ENCODE data around the gene MTAP.

Gene MTAP

DNA sequence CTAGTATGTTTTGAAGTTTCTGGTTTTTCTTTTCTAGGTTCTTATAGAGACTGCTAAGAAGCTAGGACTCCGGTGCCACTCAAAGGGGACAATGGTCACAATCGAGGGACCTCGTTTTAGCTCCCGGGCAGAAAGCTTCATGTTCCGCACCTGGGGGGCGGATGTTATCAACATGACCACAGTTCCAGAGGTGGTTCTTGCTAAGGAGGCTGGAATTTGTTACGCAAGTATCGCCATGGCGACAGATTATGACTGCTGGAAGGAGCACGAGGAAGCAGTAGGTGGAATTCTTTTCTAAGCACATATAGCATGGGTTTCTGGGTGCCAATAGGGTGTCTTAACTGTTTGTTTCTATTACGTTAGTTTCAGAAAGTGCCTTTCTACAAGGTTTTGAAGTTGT is 52.2 kb downstream of the MTAP start:
- TF ChIP-seq, protein P1, sequence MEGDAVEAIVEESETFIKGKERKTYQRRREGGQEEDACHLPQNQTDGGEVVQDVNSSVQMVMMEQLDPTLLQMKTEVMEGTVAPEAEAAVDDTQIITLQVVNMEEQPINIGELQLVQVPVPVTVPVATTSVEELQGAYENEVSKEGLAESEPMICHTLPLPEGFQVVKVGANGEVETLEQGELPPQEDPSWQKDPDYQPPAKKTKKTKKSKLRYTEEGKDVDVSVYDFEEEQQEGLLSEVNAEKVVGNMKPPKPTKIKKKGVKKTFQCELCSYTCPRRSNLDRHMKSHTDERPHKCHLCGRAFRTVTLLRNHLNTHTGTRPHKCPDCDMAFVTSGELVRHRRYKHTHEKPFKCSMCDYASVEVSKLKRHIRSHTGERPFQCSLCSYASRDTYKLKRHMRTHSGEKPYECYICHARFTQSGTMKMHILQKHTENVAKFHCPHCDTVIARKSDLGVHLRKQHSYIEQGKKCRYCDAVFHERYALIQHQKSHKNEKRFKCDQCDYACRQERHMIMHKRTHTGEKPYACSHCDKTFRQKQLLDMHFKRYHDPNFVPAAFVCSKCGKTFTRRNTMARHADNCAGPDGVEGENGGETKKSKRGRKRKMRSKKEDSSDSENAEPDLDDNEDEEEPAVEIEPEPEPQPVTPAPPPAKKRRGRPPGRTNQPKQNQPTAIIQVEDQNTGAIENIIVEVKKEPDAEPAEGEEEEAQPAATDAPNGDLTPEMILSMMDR (IDR thresholded peaks at IDR 0.05; ENCODE audit: low read length, missing control alignments), result no peak
- peak; percentile 76 for DNase-seq (ENCODE audit: low read depth)
- no peak overlapping the region for H3K4me3 ChIP-seq (replicated peaks; ENCODE audit: low read depth, low read length)

DNA sequence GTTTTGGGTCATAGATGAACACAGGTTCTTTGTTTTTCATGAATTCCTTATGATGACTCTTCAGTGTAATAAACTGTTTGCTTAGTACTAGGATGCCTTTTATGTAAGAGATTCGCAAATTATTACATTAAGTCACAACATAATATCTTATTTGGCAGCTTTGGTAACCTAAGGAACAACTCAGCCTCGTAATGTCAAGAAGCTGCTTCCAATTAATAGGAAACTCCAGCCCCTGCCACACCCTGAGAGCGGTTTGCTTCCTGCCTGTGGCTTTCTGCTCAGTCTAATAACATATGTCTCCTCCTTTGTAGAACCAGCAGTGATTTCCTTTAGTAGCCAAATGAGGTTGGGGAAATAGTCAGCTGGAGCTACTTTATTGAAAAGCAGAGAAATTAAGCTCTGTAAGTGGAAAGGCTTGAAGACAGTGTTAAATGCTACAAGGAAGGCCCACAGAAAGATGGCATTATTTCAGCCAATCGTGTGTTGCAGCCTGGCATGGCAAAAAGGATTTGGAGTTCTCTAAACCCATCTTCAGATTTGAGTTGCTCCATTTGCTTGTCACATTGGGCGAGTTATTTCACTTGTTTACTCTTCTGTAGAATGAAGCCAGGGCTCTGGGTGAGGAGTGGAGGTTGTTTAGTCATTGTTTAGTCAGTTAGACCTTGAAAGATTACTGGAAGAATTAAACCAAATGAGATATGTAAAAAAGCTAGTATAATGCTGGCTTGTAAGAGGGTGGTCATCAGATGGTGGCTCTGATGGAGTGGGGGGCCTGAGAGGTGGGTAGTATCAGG is 54.1 kb downstream of the MTAP start:
- H3K4me3 ChIP-seq (replicated peaks; ENCODE audit: low read depth, low read length), result no peak overlapping the region
- TF ChIP-seq, protein P1 (IDR thresholded peaks at IDR 0.05; ENCODE audit: low read length, missing control alignments), result no peak
- DNase-seq (ENCODE audit: low read depth), result peak; percentile 16

DNA sequence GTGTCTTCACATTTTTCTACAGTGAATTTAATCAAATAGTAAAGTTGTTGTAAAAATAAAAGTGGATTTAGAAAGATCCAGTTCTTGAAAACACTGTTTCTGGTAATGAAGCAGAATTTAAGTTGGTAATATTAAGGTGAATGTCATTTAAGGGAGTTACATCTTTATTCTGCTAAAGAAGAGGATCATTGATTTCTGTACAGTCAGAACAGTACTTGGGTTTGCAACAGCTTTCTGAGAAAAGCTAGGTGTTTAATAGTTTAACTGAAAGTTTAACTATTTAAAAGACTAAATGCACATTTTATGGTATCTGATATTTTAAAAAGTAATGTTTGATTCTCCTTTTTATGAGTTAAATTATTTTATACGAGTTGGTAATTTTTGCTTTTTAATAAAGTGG is 60.4 kb downstream of the MTAP start:
- TF ChIP-seq, protein P1 (IDR thresholded peaks at IDR 0.05; ENCODE audit: low read length, missing control alignments), result no peak
- DNase-seq (ENCODE audit: low read depth), result no peak
- H3K4me3 ChIP-seq (replicated peaks; ENCODE audit: low read depth, low read length), result no peak overlapping the region

DNA sequence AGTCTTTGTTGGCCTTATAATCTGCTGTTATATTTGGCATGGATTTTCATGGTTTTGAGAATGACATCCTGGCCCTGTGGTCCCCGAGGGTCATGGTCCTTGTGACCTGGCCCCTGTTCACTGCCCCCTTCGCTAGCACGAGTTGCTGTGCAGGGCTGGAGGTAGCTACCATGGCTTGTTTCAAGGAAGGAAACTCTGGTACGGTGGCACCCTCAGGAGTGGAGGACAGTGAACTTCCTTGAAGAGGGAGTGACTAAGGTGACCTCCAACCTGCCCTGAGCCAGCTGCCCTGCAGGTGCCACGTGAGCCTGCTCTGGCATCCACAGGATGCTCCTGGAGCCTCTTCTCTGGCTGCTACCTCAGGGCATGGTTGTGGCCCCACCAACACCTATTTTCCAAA is 62.1 kb downstream of the MTAP start:
- TF ChIP-seq, protein P1 (IDR thresholded peaks at IDR 0.05; ENCODE audit: low read length, missing control alignments), result no peak
- no peak for DNase-seq (ENCODE audit: low read depth)
- H3K4me3 ChIP-seq (replicated peaks; ENCODE audit: low read depth, low read length), result no peak overlapping the region

DNA sequence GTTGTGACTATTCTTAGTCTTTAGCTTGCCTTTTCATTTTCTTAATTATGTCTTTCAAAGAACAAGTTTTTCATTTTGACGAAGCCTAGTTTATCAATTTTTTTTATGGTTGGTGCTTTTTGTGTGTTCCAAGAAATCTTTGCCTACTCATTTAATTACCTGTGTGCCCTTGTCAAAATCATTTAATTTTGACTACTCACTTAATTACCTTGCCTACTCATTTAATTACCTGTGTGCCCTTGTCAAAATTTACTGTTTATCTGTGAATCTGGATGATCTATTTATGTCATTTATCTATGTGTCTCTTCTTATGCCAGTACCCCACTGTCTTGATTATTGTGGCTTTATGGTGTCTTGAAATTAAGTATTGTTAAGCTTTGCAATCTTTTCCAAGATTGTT is 63.9 kb downstream of the MTAP start:
- DNase-seq (ENCODE audit: low read depth), result no peak
- no peak overlapping the region for H3K4me3 ChIP-seq (replicated peaks; ENCODE audit: low read depth, low read length)
- TF ChIP-seq, protein P1 (IDR thresholded peaks at IDR 0.05; ENCODE audit: low read length, missing control alignments), result no peak

DNA sequence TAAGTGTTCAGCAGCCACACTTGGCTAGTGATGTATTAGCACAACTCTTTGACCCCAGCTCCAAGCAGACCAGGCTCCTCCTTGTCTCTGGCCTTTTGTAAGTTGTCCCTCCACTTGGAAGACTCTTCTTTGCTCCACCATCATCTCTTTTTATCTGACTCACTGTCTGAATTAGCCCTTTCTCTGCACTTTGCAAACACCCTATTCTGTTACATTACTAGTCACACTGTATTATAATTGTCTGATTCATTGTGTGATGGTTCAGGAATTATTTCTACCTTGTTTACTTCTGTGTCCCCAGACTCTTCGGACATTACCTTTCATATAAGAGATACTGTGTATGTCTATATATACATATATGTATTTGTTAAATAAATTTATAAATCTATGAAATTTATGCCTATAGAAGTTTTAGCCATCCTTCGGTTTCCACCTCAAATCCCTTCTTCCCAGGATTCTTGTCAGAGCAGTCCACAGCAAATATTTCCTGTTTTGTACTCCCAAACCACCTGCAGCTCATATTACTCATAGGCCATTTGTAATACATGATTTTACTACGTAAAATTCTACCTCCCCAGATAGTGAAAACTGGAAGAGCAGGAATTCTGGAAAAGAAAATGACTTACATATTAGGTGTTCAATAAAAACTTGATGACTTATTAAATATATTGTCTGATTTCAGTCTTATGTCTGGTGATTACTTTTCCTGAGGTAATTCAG is 69.0 kb downstream of the MTAP start:
- H3K4me3 ChIP-seq (replicated peaks; ENCODE audit: low read depth, low read length), result no peak overlapping the region
- TF ChIP-seq, protein P1 (IDR thresholded peaks at IDR 0.05; ENCODE audit: low read length, missing control alignments), result no peak
- no peak for DNase-seq (ENCODE audit: low read depth)

Measured in fibroblast of pulmonary artery (primary cell).